DMS 273 (cell line): Measurements from ENCODE around the gene EGR4.

Experiments
- DNase-seq: peaks from one replicate; lab custom pipeline; 2025; ENCODE audit not compliant: unreplicated experiment; lab: John Stamatoyannopoulos, UW

EGR4 gene

DNA sequence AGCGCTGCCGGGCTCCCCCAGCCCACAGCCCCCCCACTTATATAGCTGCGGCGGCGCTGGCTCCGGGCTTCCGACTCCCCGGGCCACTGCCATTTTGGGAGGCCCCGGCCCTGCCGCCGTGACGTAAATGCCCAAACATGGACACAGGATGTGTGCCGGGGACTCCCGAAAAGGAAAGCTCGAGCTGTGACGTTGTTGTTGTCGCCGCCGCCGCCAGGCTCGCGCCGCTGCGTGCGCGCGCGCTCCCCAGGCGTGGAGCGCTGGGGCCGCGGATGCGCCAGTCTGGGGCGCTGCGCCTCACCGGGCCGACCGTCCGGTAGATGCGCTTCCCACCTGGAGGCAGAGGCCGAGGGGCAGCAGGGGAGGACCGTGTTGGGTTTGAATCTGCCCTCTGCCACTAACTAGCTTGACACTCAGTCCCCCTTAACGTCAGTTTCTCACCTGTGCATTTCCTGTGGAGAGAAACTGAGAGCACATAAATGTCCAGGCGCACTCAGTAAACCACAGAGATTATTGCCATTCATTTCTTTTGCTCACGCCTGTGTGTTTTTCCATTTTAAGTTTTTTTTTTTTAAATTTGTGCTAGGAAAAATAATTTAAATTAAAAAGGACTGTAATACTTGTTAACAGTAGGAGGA, at the start of gene EGR4:
Gene EGR4, minus strand, starts transcription at position 15 of the 638 bp plus-strand sequence. CDS start 231 bp downstream, outside the sequence.
- peak; percentile 96 for DNase-seq

DNA sequence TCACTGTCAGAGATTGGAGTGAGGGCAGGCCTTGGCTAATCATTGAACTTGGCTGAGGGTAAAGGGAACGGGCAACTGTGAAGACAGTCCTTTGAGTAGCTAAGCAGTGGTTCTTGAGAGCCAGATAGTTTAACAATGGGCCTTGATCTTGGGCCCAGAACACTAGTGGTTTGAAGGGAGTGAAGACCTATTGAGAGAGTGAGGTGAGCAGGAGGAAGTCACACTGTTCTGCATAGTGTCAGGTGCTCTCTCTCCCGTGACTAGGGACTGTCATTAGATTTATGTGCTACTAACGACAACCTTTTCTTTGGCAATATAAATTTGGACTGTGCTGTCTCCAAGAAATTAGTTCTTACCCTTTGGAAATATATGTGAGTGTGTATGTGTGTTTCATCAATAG, 47.7 kb upstream of the EGR4 start:
- DNase-seq: no peak

DNA sequence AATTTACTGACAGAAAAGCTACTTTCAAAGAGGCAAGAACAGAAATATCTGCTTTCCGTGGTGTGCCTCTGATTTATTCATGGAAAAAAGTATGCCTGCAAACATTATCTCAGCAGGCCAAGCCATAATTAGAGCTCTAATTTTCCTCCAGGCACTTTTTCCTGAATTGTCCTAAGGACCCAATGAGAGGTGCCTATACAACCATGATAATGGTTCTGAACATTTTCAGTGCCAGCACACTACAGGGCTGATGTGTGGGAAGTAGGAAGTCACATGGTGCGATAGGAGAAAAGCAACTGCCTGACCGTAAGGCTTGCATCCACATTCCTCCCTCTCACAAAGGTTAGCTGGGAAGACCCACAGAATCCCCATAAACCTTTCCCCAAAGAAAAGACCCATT, 45.9 kb upstream of the EGR4 start:
- DNase-seq: peak; percentile 12

DNA sequence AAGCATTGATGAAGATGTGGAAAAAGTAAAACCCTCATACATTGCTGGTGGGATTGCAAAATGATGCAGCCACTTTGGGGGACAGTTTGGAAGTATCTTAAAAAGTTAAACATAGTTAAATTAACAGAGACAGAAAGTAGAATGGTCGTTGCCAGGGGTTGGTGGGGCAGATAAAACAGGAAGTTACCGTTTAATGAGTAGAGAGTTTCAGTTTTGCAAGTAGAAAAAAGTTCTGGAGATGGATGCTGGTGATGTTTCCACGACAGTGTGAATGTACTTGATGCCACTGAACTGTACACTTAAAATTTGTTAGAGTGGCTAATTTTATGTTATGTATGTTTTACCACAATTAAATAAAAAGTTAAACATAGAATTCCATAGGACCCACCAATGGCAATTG, 44.5 kb upstream of the EGR4 start:
- DNase-seq: no peak

DNA sequence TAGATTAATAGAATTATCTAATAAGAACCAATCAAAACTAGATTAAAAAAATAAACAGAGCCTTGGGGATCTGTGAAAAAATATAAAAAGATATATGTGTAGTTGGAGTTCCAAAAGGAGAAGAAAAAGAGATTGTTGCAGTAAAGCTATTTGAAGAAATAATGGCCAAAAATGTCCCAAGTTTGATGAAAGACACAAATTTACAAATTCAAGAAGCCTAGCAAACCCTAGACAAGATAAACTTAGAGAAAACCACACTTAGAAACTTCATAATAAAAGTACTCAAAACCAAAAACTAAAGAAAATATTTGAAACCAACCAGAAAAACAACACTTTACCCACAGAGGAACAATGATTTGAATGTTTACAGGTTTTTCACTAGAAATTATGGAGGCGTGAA, 41.3 kb upstream of the EGR4 start:
- no peak for DNase-seq

DNA sequence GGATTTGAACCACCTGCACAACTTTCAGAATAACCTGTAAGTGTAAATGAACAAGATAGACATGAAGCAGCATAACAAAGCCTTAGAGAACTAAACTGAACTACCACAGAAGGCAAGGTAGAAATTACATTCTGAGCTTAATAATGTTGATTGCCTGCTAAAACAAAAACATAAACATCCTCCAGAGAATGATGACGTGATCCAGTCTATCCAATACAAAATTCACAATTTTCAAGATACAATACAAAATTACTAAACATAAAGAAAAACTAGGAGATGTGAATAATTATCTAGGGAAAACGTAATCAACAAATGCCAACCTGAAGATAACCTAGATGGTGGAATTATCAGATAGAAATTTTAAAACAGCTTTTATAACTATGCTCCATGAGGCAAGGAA, 40.7 kb upstream of the EGR4 start:
- no peak for DNase-seq

DNA sequence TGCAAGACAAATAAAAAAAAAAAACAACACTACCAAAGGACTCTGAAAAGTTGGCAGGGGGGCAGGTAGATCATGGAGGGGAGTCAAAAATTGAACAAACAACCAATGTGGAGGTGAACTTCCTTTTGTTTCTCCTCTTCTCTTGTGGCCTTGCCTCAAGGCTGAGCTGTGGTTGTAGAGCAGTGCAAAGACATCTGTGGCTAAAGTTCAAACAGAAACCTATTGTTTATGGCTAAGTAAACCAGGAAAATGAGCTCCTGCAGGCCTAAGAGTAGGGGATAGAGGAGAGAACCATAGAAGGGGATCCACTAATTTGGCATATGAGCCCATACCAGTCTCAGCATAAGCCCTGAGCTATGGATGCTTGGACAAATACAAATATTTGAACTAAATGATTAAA, 40.2 kb upstream of the EGR4 start:
- DNase-seq: no peak

DNA sequence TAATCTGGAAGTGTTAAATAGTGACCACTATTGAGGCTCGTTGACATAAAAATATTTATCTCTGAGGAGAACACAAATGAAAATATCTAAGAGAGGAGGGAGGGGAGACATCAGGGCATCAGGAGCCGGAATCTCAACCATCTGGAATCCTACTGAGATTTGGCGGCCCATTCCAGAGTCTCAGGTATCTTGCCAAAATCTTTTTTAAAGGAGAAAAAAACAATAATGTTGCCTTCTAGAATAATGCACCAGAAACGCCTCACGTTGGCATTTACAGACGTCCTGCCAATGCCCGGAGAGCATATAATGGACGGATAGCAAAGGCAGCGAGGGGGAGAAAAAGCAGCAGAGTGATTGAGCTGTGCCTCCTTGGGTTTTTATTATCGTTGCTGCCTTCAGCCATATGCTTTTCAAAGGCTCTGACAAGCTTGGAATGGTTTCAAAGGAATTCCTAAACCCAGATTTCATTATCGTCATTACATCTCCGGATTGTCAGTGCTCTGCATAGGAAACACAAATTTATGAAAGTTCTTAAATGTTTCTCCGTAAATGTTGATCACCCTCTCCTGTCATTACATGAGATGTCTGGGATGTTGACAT, 30.9 kb upstream of the EGR4 start:
- DNase-seq: peak; percentile 69

DNA sequence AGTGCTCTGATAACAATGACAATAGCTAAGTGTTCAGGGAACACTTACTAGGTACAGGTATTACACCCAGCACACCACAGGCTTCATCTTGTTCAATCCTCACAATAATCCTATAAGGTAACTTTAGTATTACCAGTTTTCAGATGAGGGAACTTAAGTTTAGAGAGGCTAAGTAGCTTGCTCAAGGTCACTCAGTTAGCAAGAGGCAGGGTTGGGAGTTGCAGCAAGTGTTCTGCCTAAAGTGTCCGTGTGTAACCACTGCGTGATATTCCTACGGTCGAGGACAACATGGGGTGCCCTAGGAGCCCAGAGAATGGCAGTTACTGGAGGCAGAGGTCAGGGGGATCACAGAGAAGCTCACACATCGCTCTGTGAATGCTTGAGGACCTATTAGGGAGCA, 30.2 kb upstream of the EGR4 start:
- DNase-seq: no peak

DNA sequence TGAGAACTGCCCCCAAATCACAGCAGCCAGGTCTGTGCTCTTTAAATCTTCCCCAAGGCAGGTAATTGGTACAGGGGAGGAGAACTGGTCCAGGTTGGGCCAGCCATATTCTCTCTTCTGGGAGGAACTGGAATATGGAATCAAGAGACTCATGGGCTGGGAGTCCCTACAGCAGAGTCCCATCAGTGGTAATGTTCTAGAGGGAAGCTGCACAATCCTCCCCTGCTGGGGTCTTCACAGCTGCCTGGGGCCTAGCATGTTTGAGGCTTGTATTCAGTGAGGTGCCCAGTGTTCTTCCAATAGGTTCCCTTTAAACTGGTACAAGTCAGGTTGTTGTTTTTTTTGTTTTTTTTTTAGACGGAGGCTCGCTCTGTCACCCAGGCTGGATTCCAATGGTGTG, 21.1 kb upstream of the EGR4 start:
- no peak for DNase-seq

DNA sequence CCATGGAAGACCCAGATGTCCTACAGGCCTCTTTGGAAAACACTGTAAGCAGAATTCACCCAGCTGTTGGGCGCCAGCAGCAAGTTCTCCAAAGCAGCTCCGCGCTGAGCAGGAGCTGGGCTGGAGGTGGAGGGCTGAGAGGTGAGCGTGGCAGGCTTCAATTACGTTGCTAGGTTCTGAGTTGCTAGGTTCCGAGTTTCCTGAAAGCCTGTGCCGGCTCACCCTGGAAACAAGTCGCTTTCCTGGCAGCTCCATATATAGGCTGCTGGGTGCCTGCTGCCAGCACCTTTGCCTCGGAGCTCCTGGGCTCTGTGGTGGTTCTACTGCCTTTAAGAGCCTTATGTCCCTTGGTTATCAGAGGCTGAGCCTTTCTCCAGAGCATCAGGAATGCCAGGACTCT, 14.4 kb upstream of the EGR4 start:
- DNase-seq: peak; percentile 49

DNA sequence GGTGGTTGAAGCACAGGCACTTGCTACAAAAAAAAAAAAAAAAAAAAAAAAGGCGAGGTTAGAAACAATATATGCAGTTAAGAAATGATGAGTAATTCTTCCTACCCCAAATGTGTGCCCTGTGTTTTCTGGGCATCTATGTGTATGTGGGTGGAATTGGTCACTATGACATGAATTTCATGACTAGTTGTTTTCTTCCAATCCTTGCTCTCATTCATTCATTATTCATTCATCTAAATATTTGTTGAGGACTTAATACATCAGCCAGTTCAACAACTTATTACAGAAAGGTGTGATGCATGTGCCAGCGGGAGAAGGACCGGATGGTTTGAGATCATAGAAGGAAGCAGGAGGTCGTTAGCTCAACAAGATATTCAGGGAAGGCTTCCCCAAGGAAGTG, 8.3 kb upstream of the EGR4 start:
- DNase-seq: no peak

DNA sequence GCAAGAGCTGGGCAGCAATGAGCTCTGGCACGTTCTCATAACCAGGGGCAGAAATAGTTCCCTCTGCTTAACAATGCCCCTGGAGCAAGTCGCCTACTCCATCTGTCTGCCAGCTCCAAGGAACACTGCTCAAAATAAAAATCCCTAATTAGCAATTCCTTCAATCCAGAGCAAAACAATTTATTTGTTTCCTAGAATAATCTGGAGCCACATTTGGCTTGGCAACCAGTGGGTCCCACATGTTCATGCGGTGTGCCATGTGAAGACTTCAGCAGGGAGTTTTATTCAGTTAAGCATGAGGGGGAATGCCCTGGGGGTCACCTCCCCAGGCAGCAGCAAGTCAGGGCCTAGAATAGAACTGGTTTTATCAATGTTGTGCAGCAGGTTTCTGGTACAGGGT, 7.6 kb upstream of the EGR4 start:
- no peak for DNase-seq

DNA sequence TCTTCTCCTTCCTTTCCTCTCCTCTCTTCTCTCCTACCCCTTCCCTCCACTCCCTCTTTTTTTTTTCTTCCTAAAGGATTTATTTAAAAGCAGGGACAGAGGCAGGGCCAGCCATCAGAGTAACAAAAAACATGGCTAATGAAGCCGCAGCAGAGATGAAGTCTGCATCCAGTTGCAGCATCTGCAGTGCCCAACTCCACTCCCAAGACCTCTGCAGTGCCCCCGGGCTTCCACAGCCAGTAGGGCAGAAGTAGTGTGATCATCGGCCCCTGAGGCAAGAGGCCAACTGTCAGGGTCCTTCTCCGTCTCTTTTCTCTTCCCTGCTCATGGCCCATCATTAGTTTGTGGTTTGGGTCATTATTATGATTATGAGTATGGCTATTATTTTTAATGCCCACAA, 4.2 kb upstream of the EGR4 start:
- DNase-seq: peak; percentile 24

DNA sequence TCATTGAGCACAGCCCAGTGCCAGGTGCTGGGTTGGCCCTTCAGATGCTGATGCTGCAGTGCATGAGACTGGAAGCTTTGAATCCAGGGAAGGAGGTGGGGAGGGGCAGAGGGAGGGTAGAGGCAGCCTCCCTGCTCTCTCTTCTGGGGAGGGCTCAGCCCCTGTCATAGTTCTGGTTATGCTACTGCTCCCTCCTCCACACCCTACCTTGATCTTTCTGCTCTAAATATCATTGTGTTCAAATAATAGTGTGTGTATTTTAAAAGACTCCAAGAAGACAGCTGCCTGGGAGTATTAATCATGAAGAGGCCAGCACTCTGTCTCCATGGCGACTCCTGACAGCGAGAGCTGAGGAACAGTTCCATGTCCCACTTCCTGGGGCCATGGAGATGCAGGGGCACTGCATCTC, 3.8 kb upstream of the EGR4 start:
- peak; percentile 67 for DNase-seq

DNA sequence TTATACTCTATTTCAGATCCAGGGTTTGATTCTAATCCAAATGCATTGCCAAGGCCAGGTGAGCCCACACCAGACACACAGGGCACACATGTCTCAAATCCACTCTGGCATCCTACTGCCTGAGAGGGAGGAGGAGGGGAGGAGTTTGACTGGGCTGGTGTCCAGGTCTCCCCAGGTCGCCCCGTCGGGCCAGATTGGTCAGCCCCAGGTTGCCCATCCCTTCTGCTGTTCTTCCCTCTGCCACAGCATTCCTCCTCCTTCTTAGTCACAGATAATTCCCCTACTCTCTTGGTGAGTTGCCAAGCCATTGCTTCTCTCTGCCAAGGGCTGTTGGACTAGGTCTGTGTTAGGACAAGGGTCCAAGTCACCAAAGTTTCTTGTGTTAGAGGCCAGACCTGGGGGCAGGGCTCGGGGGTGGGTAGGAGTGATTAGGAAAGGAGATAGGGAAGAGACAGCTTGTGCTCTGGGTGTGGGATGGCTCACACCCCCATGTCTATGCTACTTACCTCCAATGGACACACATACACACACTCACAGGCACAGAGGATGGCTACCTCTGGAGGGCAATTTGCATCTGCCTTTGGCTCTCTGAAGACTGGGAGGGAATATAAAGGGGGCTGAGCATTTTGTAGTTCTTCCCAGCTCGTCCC, 2.5 kb upstream of the EGR4 start:
- DNase-seq: peak; percentile 77

DNA sequence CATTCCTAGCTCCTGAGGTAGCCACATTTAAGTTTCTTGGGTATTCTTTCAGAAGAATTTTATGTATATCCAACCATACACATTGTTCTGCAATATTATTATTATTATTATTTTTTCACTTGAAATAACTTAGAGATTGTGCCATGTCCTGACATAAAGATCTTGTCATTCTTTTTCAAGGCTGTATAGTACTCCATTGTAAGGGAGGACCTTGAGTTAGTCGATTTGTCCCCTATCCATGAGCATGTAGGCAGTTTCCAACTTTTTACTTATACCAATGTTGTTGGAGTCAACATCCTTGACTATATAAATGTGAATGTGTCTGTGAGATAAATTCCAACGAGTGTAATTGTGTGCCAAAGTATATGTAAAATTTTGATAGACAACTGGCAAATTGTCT, 891 bp upstream of the EGR4 start:
- no peak for DNase-seq

DNA sequence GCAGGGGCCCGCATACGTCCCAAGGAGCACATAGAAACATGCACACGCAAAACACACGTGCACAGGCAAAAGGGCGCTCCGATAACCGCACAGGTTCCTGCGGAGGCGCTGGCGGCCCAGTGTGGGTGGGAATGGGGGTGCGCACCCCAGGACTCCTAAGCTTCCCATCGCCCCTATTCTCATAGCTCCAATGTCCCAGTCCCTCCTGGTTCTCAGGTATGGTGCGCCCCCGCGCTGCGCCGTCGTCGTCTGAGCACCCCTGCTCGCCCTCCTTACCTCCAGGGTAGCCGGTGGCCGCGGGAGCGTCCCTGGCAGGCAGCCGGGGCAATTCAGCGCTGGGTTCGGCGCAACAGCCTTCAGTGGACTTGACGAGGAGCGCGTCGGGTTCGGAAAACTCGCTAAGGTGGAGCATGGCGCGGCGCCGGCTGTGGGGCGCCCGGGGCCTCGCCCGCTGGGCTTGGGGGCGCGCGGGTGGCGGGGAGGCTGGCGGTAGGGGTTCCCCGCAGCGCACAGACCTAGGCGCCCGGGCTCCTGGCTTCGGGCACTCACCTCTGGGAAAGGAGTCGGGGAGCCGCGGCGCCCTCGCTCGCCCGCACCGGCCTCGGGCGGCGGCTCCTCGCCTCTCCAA, 328 bp downstream of the EGR4 start:
- DNase-seq: peak; percentile 69

DNA sequence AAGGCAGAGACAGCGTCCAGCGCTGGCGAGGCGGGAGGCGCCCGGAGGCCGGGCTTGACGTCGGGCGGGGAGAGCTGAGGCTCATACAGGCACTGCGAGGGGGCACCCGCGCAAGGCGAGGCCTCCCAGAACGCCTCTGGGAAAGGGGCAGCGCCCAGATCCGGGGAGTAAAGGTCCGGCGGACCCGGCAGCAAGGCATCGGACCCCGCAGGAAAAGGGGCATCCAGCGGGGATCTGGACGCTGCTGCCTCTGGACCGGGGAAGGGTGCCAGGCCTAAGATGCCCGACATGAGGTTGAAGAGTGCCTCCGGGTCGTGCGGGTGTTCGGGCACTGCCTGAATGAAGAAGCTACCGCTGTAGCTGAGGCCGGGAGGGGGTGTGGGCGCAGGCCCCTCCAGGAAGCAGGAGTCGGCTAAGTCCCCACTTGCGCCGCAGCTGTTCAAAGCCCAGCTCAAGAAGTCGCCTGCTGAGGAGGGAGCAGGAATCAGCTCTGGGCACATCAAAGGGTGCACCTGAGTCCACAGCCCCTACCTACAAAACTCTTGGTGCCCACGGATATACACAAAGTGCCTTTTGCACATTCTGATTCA, 937 bp downstream of the EGR4 start:
- peak; percentile 57 for DNase-seq

DNA sequence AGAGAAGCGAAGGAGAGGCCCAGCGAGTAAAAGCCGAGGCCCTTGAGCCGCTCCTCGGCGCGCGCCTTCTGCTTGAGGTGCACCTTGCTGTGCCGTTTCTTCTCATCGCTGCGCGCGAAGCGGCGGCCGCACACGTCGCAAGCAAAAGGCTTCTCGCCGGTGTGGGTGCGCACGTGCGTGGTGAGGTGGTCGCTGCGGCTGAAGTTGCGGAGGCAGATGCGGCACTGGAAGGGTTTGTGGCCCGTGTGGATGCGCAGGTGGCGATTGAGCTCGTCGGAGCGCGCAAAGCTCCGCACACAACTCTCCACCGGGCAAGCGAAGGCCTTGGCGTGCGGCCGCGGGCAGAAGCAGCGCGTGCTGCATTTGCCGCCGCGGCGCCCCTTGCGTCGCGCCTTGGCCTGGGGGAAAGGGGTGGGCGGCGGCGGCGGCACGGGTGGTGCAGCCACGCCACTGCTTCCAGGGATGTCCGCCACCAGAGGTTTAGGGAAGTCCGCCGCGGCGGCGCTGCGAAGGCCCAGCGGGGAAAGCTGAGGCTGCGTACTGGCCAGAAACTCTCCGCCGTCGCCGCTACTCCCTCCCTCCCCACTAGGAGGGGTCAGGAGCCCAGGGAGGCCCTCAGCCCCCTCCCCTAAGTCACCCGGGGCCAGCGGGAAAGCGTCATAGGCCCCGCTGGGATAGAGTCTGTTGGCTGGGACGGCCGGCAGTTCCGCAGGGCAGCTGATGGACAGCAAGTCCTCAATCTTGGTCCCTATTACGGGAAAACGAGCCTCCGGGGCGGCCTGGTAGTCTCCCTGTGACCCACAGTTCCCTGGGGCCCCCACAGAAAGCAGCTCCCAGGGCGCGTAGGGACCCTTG, 1.7 kb downstream of the EGR4 start:
- DNase-seq: peak; percentile 81

DNA sequence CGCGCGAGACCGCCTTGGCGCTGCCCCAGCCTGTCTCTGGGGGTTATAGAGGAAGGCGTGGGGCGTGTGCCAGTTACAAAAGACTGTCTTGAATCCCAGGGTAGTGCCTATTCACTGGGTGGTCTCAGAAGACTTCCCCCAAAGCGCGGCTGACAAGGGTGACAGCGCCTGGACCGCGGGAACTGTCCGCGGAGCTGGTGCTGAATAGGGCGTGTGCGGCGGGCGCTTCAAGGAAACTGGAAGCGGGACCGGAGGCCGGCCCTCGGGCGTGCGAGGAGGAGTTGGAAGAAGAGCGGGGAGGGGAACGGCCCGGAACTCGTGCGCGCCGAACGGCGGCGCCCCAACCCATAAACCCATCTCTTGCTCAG, 2.3 kb downstream of the EGR4 start:
- peak; percentile 86 for DNase-seq
